ACC112 (cell line): ENCODE data around the gene HELZ2.

Experiments used
- H2AFZ ChIP-seq: fragments of 200-600 bp; sonication (generic); one replicate; pipeline ENCODE4 v1.6.0; 2017; ENCODE audit warnings: antibody characterized with exemption, low read length; ENCODE audit not compliant: unreplicated experiment
- H3K27ac ChIP-seq: fragments of 200-600 bp; sonication (generic); 2 replicates; pipeline ENCODE4 v1.5.1; 2014; ENCODE audit warnings: low read depth, mild to moderate bottlenecking, antibody characterized with exemption, low read length, moderate library complexity
- H3K27me3 ChIP-seq: fragments of 200-600 bp; sonication (generic); 2 replicates; pipeline ENCODE4 v1.6.1; 2014; ENCODE audit warnings: mild to moderate bottlenecking, antibody characterized with exemption, low read length, moderate library complexity, mixed read lengths; ENCODE audit not compliant: insufficient read depth
- H3K36me3 ChIP-seq: fragments of 200-600 bp; sonication (generic); 2 replicates; pipeline ENCODE4 v1.6.1; 2016; ENCODE audit warnings: mild to moderate bottlenecking, antibody characterized with exemption, low read length, moderate library complexity, mixed read lengths; ENCODE audit not compliant: insufficient read depth
- H3K4me1 ChIP-seq: fragments of 200-600 bp; sonication (generic); one replicate; pipeline ENCODE4 v1.6.1; 2016; ENCODE audit warnings: low read length, mixed read lengths; ENCODE audit not compliant: insufficient read depth, unreplicated experiment, control insufficient read depth
- H3K4me3 ChIP-seq: fragments of 200-600 bp; sonication (generic); 2 replicates; pipeline ENCODE4 v1.5.1; 2014; ENCODE audit warnings: mild to moderate bottlenecking, low read depth, low read length
- H3K79me2 ChIP-seq: fragments of 200-600 bp; sonication (generic); one replicate; pipeline ENCODE4 v1.6.0; 2016; ENCODE audit warnings: low read length; ENCODE audit not compliant: control insufficient read depth, unreplicated experiment, insufficient read depth

HELZ2 gene

DNA sequence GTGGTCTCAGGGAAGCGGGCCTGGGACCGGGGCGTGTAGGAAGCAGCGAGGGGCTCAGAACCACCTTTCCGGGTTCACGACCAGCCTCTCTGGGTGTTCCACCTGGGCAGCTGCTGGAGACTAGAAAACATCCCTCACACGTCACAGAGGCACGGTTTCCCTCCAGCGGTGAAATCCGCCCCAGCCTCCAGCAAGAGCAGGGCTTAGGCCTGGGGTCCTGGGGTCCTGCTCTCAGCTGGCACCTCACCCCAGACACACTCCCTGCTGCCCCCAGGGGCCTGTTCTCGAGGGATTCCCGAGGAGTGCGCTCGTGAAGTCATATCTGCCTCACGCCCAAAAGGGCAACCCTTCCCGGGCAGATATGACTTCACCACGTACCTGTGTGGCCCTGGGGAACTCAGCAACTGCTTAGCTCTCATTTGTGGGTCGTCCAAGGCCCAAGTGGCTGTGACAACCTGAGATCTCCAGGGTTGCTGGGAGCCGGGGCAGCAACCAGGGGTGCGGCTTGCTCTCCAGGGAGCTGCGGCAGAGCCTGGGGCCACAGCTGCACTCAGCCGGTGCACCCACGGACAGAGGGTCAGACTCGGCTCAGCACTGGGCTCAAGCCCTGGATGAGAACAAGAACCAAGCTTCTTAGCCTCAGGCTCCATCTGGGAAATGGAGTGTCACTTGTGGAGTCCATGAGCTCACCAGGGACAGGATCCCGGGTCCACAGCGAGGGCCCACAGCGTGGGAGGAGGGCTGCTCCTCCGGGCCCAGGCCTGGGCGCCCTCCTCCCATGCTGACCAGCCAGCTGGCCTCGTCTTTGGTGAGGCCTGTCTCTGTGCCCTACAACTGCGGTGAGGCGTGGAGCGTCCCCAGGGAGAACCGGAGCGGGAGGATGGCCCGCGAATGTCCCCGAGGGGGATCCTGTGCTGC is 19.4 kb downstream of the HELZ2 start:
- Histone ChIP-seq H3K4me3 (peak overlapping the region; percentile 70), H3K36me3 (peaks cover 5% of the 10 kb centered on the region; the same call in 1 of the 2 replicates), H2AFZ (no peak overlapping the region), H3K27me3 (no peaks in the 10 kb centered on the region), H3K27ac (no peak overlapping the region), H3K79me2 (no peaks in the 10 kb centered on the region), H3K4me1 (peaks cover 3% of the 10 kb centered on the region)

DNA sequence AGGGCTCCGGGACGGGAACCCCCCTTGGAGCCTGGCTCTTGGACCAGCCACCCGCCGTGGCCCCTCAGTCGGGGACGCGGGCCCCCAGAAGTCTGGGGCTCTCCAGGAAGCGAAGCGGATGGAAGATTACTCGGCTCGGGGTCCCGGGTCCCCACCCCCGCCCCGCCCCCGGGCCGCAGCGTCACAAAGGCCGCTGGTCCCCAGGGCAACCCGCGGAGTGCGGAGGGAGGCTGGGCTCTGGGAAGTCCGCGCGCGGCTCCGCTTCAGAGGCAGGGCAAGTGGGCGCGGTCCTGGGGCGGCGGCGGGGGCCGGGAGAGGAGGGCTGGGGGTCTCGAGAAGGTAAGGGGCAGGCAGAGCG is 20.1 kb downstream of the HELZ2 start, which contains the start of gene FNDC11:
Gene FNDC11 (plus strand): TSS at position 227 of the 358 bp plus-strand sequence. CDS start 1,505 bp downstream, outside the sequence.
- H3K4me1 ChIP-seq: peaks cover 3% of the 10 kb centered on the region
- H2AFZ ChIP-seq: no peak within 1 kb of the TSS
- H3K27me3 ChIP-seq: no peaks in the 10 kb centered on the region
- H3K27ac ChIP-seq: no peak within 1 kb of the TSS
- no peaks in the 10 kb centered on the region for H3K79me2 ChIP-seq
- H3K4me3 ChIP-seq: peak within 1 kb of the TSS; percentile 70
- H3K36me3 ChIP-seq: peaks cover 5% of the 10 kb centered on the region; the same call in 1 of the 2 replicates

- Histone ChIP-seq H3K27me3 (no peaks in the 10 kb centered on the region), H3K4me1 (peaks cover 3% of the 10 kb centered on the region), H3K36me3 (no peaks in the 10 kb centered on the region), H3K4me3 (peak overlapping the region; percentile 70), H3K27ac (no peak overlapping the region), H3K79me2 (no peaks in the 10 kb centered on the region), H2AFZ (no peak overlapping the region)
Observed at GRCh38 chr20:63553251-63553932, 20.6 kb downstream of the HELZ2 start.

GRCh38 chr20:63552481-63553249 is 21.4 kb downstream of the HELZ2 start:
- H3K4me3 ChIP-seq: no peak overlapping the region
- H3K27ac ChIP-seq: no peak overlapping the region

GRCh38 chr20:63551068-63551467 is 23.0 kb downstream of the HELZ2 start:
- no peaks in the 10 kb centered on the region for H3K79me2 ChIP-seq
- H3K4me1 ChIP-seq: peaks cover 3% of the 10 kb centered on the region
- no peaks in the 10 kb centered on the region for H3K36me3 ChIP-seq
- no peaks in the 10 kb centered on the region for H3K27me3 ChIP-seq
- H3K27ac ChIP-seq: no peak overlapping the region
- H3K4me3 ChIP-seq: no peak overlapping the region
- no peak overlapping the region for H2AFZ ChIP-seq

More at GRCh38 chr20:63552481-63553249, 21.4 kb downstream of the HELZ2 start:
- H2AFZ ChIP-seq: no peak overlapping the region
- no peaks in the 10 kb centered on the region for H3K79me2 ChIP-seq
- peaks cover 3% of the 10 kb centered on the region for H3K4me1 ChIP-seq
- no peaks in the 10 kb centered on the region for H3K27me3 ChIP-seq
- no peaks in the 10 kb centered on the region for H3K36me3 ChIP-seq

DNA sequence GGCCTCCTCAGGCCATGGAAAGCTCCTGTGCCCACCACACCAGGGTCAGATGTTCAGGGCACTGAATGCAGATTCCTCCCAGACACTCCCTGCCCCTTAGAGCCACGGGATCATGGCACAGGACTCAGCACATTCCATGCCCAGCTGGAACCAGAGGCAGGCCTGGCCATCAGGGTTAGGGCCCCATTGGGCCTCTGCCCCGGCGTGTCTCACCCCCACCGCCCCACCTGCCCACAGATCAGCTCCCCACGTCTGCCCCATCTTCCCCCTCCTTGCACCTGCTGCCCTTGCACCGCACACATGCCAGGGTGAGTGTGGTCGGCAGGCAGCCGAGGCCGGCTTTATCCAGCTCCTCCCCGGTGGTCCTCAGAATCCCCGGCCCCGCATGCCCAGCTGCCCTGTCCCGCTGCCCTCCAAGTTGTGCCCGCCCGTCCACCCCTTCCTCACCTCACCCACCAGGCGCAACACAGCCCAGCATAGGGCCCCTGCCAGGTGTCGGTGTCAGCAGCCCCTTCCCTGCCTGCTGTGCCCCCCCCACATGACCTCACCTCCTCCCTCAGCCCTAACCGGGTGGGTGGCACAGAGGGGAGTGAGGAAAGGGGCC is 24.3 kb downstream of the HELZ2 start:
- Histone ChIP-seq H2AFZ (no peak overlapping the region), H3K4me1 (peaks cover 3% of the 10 kb centered on the region), H3K79me2 (no peaks in the 10 kb centered on the region), H3K27me3 (no peaks in the 10 kb centered on the region), H3K36me3 (no peaks in the 10 kb centered on the region), H3K4me3 (no peak overlapping the region), H3K27ac (no peak overlapping the region)

- Histone ChIP-seq H3K36me3 (no peaks in the 10 kb centered on the region), H3K4me3 (no peak overlapping the region), H3K79me2 (no peaks in the 10 kb centered on the region), H2AFZ (no peak overlapping the region), H3K27ac (no peak overlapping the region), H3K4me1 (peaks cover 3% of the 10 kb centered on the region), H3K27me3 (no peaks in the 10 kb centered on the region)
Observed at GRCh38 chr20:63549019-63549418, 25.0 kb downstream of the HELZ2 start.

GRCh38 chr20:63548542-63548941 is 25.5 kb downstream of the HELZ2 start:
- Histone ChIP-seq H3K4me3 (no peak overlapping the region), H3K79me2 (no peaks in the 10 kb centered on the region), H3K36me3 (no peaks in the 10 kb centered on the region), H2AFZ (no peak overlapping the region), H3K27ac (no peak overlapping the region), H3K27me3 (no peaks in the 10 kb centered on the region), H3K4me1 (peaks cover 3% of the 10 kb centered on the region)

DNA sequence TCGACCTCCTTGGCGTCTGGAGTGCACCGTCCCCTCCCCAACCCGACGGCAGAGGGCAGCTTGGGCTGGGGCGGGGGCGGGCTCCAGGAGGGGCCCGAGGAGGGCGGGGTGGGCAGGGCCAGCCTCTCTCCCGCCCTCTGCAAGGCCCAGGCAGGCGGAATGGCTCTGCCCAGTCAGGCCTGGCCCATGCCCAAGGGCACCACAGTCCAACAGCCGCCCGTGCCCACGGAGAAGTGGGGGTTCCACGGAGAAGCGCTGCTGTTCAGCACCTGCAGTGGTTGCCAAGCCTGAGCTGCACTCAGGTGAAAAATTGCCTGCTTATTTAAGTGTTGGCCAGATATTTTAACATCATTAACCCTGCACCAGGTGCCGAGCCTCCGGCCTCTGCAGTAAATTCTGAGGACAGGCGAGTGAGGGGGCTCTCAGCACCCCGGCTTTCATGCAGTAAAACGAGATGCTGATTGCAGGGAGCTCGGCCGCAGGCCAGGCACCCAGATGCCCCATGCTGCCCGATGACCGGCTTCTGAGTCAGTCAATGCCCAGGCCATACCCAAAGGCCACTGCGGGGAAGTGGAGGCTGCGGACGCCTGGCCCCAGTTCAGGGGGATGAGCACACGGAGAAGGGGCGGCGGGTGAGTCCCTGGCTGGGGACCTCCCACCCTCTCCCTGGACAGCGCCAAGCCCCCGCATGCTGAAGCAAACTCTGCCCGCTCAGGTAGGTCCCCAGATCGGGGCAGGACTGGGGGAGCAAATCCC is 26.1 kb downstream of the HELZ2 start, which contains the start of gene SRMS:
Gene SRMS (minus strand): TSS at position 25 of the 756 bp plus-strand sequence. CDS start 286 bp downstream, outside the sequence.
- Histone ChIP-seq H3K4me3 (no peak within 1 kb of the TSS), H3K27ac (no peak within 1 kb of the TSS), H3K79me2 (no peaks in the 10 kb centered on the region), H2AFZ (no peak within 1 kb of the TSS), H3K27me3 (no peaks in the 10 kb centered on the region), H3K36me3 (no peaks in the 10 kb centered on the region), H3K4me1 (peaks cover 2% of the 10 kb centered on the region)
